ENCODE data around the gene TEAD2. TPM values are rescaled to one million over a fixed set of nuclear protein-coding genes. Genes with fewer than 3 reads are reported as not detected.
"Not testable (repeated sequence)": the region's sequence is repeated elsewhere in the genome, so short reads cannot be mapped to it uniquely, and the experiment has no call there.

TEAD2 gene
- total RNA-seq, 1 donor from 2014 or later = 235 TPM

DNA sequence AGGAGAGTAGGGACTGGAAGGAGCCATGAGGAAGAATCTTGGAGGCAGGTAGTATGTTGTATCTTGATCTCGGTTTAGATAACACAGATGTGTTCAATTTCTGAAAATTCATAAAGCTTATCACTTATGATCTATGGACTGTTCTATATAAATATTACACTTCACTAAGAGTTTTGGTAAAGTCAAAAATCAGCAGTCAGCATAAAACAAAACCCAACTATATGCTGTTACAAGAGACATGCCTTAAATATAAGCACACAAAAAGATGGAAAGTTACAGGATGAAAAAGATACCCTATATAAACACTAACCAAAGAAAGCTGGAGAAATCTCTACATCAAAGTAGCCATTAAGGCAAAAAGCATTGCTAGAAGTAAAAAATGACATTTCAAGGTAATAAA lies 21.4 kb upstream of the TEAD2 start:
- Mint-ChIP-seq H3K27ac (no peak overlapping the region), H3K9me3 (ENCODE audit: low read depth) (peaks cover 11% of the 10 kb centered on the region), H3K4me3 (ENCODE audit: low read depth) (no peak overlapping the region), H3K36me3 (ENCODE audit: insufficient read depth) (peaks cover 1% of the 10 kb centered on the region), H3K27me3 (peaks cover 9% of the 10 kb centered on the region), H3K4me1 (ENCODE audit: low read depth) (no peaks in the 10 kb centered on the region)
- DNase-seq (ENCODE audit: low spot score, unreplicated experiment) = no peak
- TF ChIP-seq, protein P1, sequence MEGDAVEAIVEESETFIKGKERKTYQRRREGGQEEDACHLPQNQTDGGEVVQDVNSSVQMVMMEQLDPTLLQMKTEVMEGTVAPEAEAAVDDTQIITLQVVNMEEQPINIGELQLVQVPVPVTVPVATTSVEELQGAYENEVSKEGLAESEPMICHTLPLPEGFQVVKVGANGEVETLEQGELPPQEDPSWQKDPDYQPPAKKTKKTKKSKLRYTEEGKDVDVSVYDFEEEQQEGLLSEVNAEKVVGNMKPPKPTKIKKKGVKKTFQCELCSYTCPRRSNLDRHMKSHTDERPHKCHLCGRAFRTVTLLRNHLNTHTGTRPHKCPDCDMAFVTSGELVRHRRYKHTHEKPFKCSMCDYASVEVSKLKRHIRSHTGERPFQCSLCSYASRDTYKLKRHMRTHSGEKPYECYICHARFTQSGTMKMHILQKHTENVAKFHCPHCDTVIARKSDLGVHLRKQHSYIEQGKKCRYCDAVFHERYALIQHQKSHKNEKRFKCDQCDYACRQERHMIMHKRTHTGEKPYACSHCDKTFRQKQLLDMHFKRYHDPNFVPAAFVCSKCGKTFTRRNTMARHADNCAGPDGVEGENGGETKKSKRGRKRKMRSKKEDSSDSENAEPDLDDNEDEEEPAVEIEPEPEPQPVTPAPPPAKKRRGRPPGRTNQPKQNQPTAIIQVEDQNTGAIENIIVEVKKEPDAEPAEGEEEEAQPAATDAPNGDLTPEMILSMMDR (IDR thresholded peaks at IDR 0.05; ENCODE audit: unreplicated experiment) = no peak

DNA sequence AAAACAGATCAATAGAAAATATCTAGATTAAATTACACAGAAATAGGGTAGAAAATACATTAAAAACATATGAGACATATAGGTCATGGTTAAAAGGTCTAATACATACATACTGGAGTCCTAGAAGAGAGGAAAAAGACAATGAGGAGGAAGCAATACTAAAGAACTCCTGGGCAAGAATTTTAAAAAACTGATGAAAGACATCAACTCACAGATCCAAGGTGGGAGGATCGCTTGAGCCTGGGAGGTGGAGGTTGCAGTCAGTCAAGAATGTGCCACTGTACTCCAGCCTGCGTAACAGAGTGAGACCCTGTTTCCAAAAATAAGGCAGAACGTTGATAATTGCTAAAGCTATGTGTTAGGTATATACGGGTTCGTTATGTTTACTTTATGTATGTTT lies 20.4 kb upstream of the TEAD2 start:
- Mint-ChIP-seq H3K36me3 (ENCODE audit: insufficient read depth) (peaks cover 1% of the 10 kb centered on the region), H3K4me1 (ENCODE audit: low read depth) (no peaks in the 10 kb centered on the region), H3K4me3 (ENCODE audit: low read depth) (no peak overlapping the region), H3K27ac (no peak overlapping the region), H3K27me3 (peaks cover 10% of the 10 kb centered on the region), H3K9me3 (ENCODE audit: low read depth) (peaks cover 11% of the 10 kb centered on the region)
- TF ChIP-seq, protein P1 (IDR thresholded peaks at IDR 0.05; ENCODE audit: unreplicated experiment) = no peak
- no peak for DNase-seq (ENCODE audit: low spot score, unreplicated experiment)

DNA sequence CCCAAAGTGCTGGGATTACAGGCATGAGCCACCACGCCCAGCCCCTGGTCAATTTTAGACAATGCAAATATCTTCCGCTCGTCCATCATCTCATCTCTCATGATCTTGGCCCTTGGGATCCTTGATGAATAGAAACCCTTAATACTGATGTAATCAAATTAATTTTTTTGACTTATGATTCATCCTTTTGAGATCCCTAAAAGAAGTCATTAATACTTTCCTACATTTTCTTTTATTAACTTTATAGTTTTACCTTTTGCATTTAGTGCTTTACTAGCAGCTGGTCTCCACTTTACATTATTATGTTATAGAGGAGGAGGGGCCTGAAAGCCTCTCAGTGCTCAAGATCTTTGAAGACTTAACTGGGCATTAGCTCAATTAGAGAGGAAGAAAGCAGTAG lies 18.2 kb upstream of the TEAD2 start:
- no peak overlapping the region for H3K4me3 Mint-ChIP-seq (ENCODE audit: low read depth)
- no peaks in the 10 kb centered on the region for H3K4me1 Mint-ChIP-seq (ENCODE audit: low read depth)
- H3K27ac Mint-ChIP-seq = no peak overlapping the region
- H3K36me3 Mint-ChIP-seq (ENCODE audit: insufficient read depth) = peaks cover 1% of the 10 kb centered on the region
- TF ChIP-seq, protein P1 (IDR thresholded peaks at IDR 0.05; ENCODE audit: unreplicated experiment) = no peak
- peaks cover 12% of the 10 kb centered on the region for H3K27me3 Mint-ChIP-seq
- peaks cover 11% of the 10 kb centered on the region for H3K9me3 Mint-ChIP-seq (ENCODE audit: low read depth)
- no peak for DNase-seq (ENCODE audit: low spot score, unreplicated experiment)

DNA sequence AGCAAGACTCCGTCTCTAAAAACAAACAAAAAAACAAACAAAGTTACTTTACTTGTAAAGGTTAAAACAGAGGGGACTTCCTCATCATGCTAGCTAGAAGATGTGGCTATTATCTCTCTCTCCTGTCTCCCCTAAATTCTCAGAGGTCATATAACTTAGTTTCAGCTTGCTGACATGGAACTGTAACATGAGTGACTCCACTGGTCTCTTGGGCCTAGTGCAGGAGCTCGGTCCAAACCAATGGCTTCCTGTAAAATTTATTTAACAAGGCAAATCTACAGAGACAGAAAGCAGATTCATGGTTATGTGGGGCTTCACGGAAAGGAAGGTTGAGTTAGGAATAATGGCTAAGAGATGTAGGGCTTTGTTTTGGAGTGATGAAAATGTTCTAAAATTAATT lies 16.3 kb upstream of the TEAD2 start:
- Mint-ChIP-seq H3K9me3 (ENCODE audit: low read depth) (peaks cover 8% of the 10 kb centered on the region), H3K4me3 (ENCODE audit: low read depth) (no peak overlapping the region), H3K27me3 (peaks cover 12% of the 10 kb centered on the region), H3K4me1 (ENCODE audit: low read depth) (no peaks in the 10 kb centered on the region), H3K36me3 (ENCODE audit: insufficient read depth) (peaks cover 1% of the 10 kb centered on the region), H3K27ac (no peak overlapping the region)
- no peak for DNase-seq (ENCODE audit: low spot score, unreplicated experiment)
- TF ChIP-seq, protein P1 (IDR thresholded peaks at IDR 0.05; ENCODE audit: unreplicated experiment) = no peak

DNA sequence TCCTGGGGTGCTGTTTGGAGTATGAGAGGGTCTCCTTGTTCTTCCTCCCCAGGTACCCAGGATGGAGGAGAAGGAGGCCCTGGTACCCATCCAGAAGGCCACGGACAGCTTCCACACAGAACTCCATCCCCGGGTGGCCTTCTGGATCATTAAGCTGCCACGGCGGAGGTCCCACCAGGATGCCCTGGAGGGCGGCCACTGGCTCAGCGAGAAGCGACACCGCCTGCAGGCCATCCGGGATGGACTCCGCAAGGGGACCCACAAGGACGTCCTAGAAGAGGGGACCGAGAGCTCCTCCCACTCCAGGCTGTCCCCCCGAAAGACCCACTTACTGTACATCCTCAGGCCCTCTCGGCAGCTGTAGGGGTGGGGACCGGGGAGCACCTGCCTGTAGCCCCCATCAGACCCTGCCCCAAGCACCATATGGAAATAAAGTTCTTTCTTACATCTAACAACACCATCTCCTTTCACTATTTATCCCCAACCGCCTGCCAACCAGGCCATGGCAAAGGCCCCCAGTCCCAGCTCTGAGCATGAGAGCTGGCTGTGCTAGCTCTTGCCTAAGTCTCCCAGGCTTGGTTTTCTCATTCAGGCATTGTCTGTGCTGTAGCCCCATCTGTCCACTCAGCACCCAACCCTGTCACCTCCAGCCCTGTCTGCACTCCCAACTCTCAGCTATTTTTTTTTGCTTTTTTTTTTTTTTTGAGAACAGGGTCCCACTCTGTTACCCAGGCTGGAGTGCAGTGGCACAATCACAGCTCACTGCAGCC lies 12.6 kb upstream of the TEAD2 start:
- Mint-ChIP-seq H3K27ac (no peak overlapping the region), H3K27me3 (peaks cover 9% of the 10 kb centered on the region), H3K9me3 (ENCODE audit: low read depth) (peaks cover 3% of the 10 kb centered on the region)

DNA sequence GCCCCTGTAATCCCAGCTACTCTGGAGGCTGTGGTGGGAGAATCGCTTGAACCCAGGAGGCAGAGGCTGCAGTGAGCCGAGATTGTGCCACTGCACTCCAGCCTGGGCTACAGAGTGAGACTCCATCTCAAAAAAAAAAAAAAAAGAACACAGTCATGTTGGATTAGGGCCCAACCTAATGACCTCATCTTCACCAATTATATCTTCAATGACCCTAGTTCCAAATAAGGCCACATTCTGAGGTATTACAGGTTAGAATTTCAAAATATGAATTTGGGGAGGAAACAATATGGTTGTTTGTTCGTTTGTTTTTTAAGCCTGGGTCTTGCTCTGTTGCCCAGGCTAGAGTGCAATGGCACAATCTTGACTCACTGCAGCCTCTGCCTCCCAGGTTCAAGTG lies 11.0 kb upstream of the TEAD2 start:
- not testable (repeated sequence) for H3K36me3 Mint-ChIP-seq (ENCODE audit: insufficient read depth); H3K27me3 Mint-ChIP-seq; DNase-seq (ENCODE audit: low spot score, unreplicated experiment); H3K9me3 Mint-ChIP-seq (ENCODE audit: low read depth); H3K27ac Mint-ChIP-seq; H3K4me3 Mint-ChIP-seq (ENCODE audit: low read depth); H3K4me1 Mint-ChIP-seq (ENCODE audit: low read depth)

More for the DNA sequence above, 12.6 kb upstream of the TEAD2 start:
- no peak for DNase-seq (ENCODE audit: low spot score, unreplicated experiment)
- no peak overlapping the region for H3K4me3 Mint-ChIP-seq (ENCODE audit: low read depth)
- H3K4me1 Mint-ChIP-seq (ENCODE audit: low read depth) = no peaks in the 10 kb centered on the region
- TF ChIP-seq, protein P1 (IDR thresholded peaks at IDR 0.05; ENCODE audit: unreplicated experiment) = no peak
- H3K36me3 Mint-ChIP-seq (ENCODE audit: insufficient read depth) = peaks cover 2% of the 10 kb centered on the region

All from progenitor cell of endocrine pancreas (in vitro differentiated cells).